ENCODE data around the gene NHLH1. TPM values are rescaled to one million over a fixed set of nuclear protein-coding genes. Genes with fewer than 3 reads are reported as not detected.

NHLH1 gene
- total RNA-seq, 4 donors from 2014 or later: not detected

GRCh38 chr1:160363951-160364735 is 2.7 kb upstream of the NHLH1 start:
- H3K27me3 ChIP-seq: peaks cover 29% of the 10 kb centered on the region
- no peak overlapping the region for H3K4me3 ChIP-seq
- TF ChIP-seq POLR2A (IDR thresholded peaks at IDR 0.05) (no peak), POLR2AphosphoS5 (IDR thresholded peaks at IDR 0.05) (no peak), EP300 (IDR thresholded peaks at IDR 0.05) (no peak), CTCF (IDR thresholded peaks at IDR 0.05) (no peak)
- H3K9me3 ChIP-seq: no peaks in the 10 kb centered on the region
- no peak overlapping the region for H3K27ac ChIP-seq
- WGBS, 2 donors (ENCODE audit: low coverage in 1 of 2): 57 to 73% methylated on average over 2 to 12 of the region's 12 CpGs
- ATAC-seq: no peak
- H3K36me3 ChIP-seq: peaks cover 0 to 19% of the 10 kb centered on the region in 2 donors
- no peaks in the 10 kb centered on the region for H3K4me1 ChIP-seq

GRCh38 chr1:160365325-160365724 is 1.5 kb upstream of the NHLH1 start:
- ATAC-seq: no peak
- TF ChIP-seq EP300 (IDR thresholded peaks at IDR 0.05): no peak
- TF ChIP-seq CTCF (IDR thresholded peaks at IDR 0.05): no peak
- no peak for TF ChIP-seq POLR2A (IDR thresholded peaks at IDR 0.05)
- TF ChIP-seq POLR2AphosphoS5 (IDR thresholded peaks at IDR 0.05): no peak
- Histone ChIP-seq H3K9me3 (no peaks in the 10 kb centered on the region), H3K27me3 (peaks cover 32% of the 10 kb centered on the region), H3K4me1 (no peaks in the 10 kb centered on the region), H3K36me3 (peaks cover 0 to 7% of the 10 kb centered on the region in 2 donors), H3K4me3 (no peak overlapping the region), H3K27ac (no peak overlapping the region)
- no CpG with 5 or more reads among the region's 1 CpG for WGBS, 2 donors (ENCODE audit: low coverage in 1 of 2)

GRCh38 chr1:160367516-160367900 is 637 bp downstream of the NHLH1 start:
- WGBS, 2 donors (ENCODE audit: low coverage in 1 of 2): 20 to 29% methylated on average over 1 to 4 of the region's 4 CpGs
- no peak overlapping the region for H3K27ac ChIP-seq
- TF ChIP-seq POLR2AphosphoS5 (IDR thresholded peaks at IDR 0.05): no peak
- TF ChIP-seq POLR2A (IDR thresholded peaks at IDR 0.05): no peak
- TF ChIP-seq EP300 (IDR thresholded peaks at IDR 0.05): no peak
- no peak for TF ChIP-seq CTCF (IDR thresholded peaks at IDR 0.05)
- H3K27me3 ChIP-seq: peaks cover 54% of the 10 kb centered on the region
- ATAC-seq: no peak
- H3K9me3 ChIP-seq: no peaks in the 10 kb centered on the region
- H3K4me3 ChIP-seq: no peak overlapping the region
- no peaks in the 10 kb centered on the region for H3K36me3 ChIP-seq
- no peaks in the 10 kb centered on the region for H3K4me1 ChIP-seq

GRCh38 chr1:160367934-160368923 is 1.4 kb downstream of the NHLH1 start:
- H3K4me1 ChIP-seq: no peaks in the 10 kb centered on the region
- no peak overlapping the region for H3K27ac ChIP-seq
- ATAC-seq: no peak
- no peaks in the 10 kb centered on the region for H3K36me3 ChIP-seq
- 58 to 80% methylated on average over 2 to 4 of the region's 4 CpGs for WGBS, 2 donors (ENCODE audit: low coverage in 1 of 2)
- peaks cover 59% of the 10 kb centered on the region for H3K27me3 ChIP-seq
- no peaks in the 10 kb centered on the region for H3K9me3 ChIP-seq
- H3K4me3 ChIP-seq: no peak overlapping the region
- TF ChIP-seq CTCF (IDR thresholded peaks at IDR 0.05): no peak
- TF ChIP-seq EP300 (IDR thresholded peaks at IDR 0.05): no peak
- no peak for TF ChIP-seq POLR2A (IDR thresholded peaks at IDR 0.05)
- no peak for TF ChIP-seq POLR2AphosphoS5 (IDR thresholded peaks at IDR 0.05)

Measured in gastroesophageal sphincter (tissue), 4 donors.